ENCODE data around the gene ADCYAP1R1.

- TF ChIP-seq CTCF (conservative IDR thresholded peaks at IDR 0.05): no peak
- no peak for TF ChIP-seq EZH2 (IDR thresholded peaks at IDR 0.05; ENCODE audit: low read depth)
Observed at GRCh38 chr7:31017721-31018120, 34.4 kb upstream of the ADCYAP1R1 start.

Data from PC-9 (cell line).